HCT116 (cell line): ENCODE measurements around the gene ERN1.

Experiments
- EZH2 ChIP-seq: fragments of 200-600 bp; sonication (generic); IDR thresholded peaks from 2 replicates; pipeline ENCODE4 v1.6.1; 2017; ENCODE audit warnings: antibody characterized with exemption, mixed run types
- EZH2phosphoT487 ChIP-seq: fragments of 200-600 bp; IDR thresholded peaks from 2 replicates; pipeline ENCODE4 v1.6.1; 2018; ENCODE audit warnings: antibody characterized with exemption, borderline replicate concordance
- POLR2A ChIP-seq: IDR thresholded peaks from 2 replicates; pipeline ENCODE4 v1.7.0; 2011; ENCODE audit warnings: borderline replicate concordance; ENCODE audit not compliant: insufficient read depth, insufficient read length; ENCODE audit errors: extremely low read depth
- ZNF274 ChIP-seq: fragments of 200-500 bp; sonication (Bioruptor generic); IDR thresholded peaks from 2 replicates; pipeline ENCODE4 v1.6.1; 2014; ENCODE audit warnings: mild to moderate bottlenecking, low read depth, low read length, inconsistent platforms
- TF ChIP-seq, protein P1 (sequence below), 3 experiments: fragments of 200-600 bp in 1 of 3; sonication (generic) in 1 of 3; IDR thresholded peaks in 2 of 3; conservative IDR thresholded peaks in 1 of 3; 2 replicates each; pipeline ENCODE4 v1.5.1; 2012 to 2017; ENCODE audit warnings: low read depth in 2 of 3, low read length in 2 of 3, antibody characterized with exemption in 1 of 3, borderline replicate concordance in 1 of 3, control low read depth in 1 of 3, mild to moderate bottlenecking in 1 of 3, mixed read lengths in 1 of 3, mixed run types in 1 of 3, moderate library complexity in 1 of 3; ENCODE audit not compliant: insufficient read depth in 1 of 3
- TF ChIP-seq, protein P2 (sequence below): IDR thresholded peaks from 2 replicates; pipeline ENCODE4 v1.6.1; 2012
- TF ChIP-seq, protein P3 (sequence below): IDR thresholded peaks from 2 replicates; pipeline ENCODE4 v1.6.1; 2012; ENCODE audit warnings: low read depth

DNA sequence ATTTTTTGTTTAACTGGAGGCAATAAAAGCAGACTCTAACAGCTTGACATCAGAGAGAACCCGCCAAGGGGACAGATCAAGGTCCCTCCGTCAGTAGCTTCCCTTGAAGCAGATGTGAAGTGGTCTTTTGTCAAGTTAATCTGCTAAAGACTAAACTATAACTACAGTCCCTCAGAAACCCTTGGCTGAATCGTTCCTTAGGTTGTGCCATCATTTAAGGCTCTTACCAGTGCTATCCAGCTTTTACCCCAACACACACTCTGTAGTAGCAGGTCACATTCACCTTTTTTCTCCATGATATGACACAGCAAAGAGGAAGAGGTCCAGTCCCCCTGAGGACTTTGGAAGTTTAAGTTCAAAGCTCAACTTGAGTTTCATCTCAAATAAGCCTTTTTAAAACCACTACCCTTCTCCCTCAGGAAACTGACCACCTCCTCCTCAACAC lies 49.7 kb downstream of the ERN1 start:
- TF ChIP-seq, protein P1, sequence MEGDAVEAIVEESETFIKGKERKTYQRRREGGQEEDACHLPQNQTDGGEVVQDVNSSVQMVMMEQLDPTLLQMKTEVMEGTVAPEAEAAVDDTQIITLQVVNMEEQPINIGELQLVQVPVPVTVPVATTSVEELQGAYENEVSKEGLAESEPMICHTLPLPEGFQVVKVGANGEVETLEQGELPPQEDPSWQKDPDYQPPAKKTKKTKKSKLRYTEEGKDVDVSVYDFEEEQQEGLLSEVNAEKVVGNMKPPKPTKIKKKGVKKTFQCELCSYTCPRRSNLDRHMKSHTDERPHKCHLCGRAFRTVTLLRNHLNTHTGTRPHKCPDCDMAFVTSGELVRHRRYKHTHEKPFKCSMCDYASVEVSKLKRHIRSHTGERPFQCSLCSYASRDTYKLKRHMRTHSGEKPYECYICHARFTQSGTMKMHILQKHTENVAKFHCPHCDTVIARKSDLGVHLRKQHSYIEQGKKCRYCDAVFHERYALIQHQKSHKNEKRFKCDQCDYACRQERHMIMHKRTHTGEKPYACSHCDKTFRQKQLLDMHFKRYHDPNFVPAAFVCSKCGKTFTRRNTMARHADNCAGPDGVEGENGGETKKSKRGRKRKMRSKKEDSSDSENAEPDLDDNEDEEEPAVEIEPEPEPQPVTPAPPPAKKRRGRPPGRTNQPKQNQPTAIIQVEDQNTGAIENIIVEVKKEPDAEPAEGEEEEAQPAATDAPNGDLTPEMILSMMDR (IDR thresholded peaks at IDR 0.05 in 2 of 3, conservative IDR thresholded peaks at IDR 0.05 in 1 of 3; ENCODE audit: borderline replicate concordance in 1 of 3, insufficient read depth in 1 of 3, low read depth in 2 of 3, low read length in 2 of 3), result no peak
- TF ChIP-seq EZH2phosphoT487, result no peak
- no peak for TF ChIP-seq POLR2A
- no peak for TF ChIP-seq EZH2
- TF ChIP-seq, protein P2, sequence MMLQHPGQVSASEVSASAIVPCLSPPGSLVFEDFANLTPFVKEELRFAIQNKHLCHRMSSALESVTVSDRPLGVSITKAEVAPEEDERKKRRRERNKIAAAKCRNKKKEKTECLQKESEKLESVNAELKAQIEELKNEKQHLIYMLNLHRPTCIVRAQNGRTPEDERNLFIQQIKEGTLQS, result no peak
- TF ChIP-seq ZNF274, result no peak
- TF ChIP-seq, protein P3, sequence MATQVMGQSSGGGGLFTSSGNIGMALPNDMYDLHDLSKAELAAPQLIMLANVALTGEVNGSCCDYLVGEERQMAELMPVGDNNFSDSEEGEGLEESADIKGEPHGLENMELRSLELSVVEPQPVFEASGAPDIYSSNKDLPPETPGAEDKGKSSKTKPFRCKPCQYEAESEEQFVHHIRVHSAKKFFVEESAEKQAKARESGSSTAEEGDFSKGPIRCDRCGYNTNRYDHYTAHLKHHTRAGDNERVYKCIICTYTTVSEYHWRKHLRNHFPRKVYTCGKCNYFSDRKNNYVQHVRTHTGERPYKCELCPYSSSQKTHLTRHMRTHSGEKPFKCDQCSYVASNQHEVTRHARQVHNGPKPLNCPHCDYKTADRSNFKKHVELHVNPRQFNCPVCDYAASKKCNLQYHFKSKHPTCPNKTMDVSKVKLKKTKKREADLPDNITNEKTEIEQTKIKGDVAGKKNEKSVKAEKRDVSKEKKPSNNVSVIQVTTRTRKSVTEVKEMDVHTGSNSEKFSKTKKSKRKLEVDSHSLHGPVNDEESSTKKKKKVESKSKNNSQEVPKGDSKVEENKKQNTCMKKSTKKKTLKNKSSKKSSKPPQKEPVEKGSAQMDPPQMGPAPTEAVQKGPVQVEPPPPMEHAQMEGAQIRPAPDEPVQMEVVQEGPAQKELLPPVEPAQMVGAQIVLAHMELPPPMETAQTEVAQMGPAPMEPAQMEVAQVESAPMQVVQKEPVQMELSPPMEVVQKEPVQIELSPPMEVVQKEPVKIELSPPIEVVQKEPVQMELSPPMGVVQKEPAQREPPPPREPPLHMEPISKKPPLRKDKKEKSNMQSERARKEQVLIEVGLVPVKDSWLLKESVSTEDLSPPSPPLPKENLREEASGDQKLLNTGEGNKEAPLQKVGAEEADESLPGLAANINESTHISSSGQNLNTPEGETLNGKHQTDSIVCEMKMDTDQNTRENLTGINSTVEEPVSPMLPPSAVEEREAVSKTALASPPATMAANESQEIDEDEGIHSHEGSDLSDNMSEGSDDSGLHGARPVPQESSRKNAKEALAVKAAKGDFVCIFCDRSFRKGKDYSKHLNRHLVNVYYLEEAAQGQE, result no peak
